Stomach (tissue), 4 donors: ENCODE results near the gene CCSER1.

Source experiments
- POLR2AphosphoS5 ChIP-seq, 3 donors: sonication (generic); formaldehyde crosslinking; IDR thresholded peaks; one replicate each; pipeline ENCODE4 v1.6.1; 2016; ENCODE audit warnings: antibody characterized with exemption in 3 of 3
- TF ChIP-seq, protein P1 (sequence below), 7 experiments: fragments of 450-650 bp in 4 of 7; fragments of 200-600 bp in 3 of 7; sonication (generic) in 3 of 7; IDR thresholded peaks; one replicate each; pipeline ENCODE4 v1.5.1; 2016 to 2019; ENCODE audit warnings: antibody characterized with exemption in 7 of 7, control low read depth in 2 of 7, mild to moderate bottlenecking in 1 of 7

- TF ChIP-seq, protein P1, sequence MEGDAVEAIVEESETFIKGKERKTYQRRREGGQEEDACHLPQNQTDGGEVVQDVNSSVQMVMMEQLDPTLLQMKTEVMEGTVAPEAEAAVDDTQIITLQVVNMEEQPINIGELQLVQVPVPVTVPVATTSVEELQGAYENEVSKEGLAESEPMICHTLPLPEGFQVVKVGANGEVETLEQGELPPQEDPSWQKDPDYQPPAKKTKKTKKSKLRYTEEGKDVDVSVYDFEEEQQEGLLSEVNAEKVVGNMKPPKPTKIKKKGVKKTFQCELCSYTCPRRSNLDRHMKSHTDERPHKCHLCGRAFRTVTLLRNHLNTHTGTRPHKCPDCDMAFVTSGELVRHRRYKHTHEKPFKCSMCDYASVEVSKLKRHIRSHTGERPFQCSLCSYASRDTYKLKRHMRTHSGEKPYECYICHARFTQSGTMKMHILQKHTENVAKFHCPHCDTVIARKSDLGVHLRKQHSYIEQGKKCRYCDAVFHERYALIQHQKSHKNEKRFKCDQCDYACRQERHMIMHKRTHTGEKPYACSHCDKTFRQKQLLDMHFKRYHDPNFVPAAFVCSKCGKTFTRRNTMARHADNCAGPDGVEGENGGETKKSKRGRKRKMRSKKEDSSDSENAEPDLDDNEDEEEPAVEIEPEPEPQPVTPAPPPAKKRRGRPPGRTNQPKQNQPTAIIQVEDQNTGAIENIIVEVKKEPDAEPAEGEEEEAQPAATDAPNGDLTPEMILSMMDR (IDR thresholded peaks at IDR 0.05) = no peak
- no peak for TF ChIP-seq POLR2AphosphoS5 (IDR thresholded peaks at IDR 0.05)
Measured at GRCh38 chr4:91596718-91597117, 1469.5 kb downstream of the CCSER1 start.
